OCI-LY7 (cell line): ENCODE data around the gene SKP2. TPM values are rescaled to one million over a fixed set of nuclear protein-coding genes. Genes with fewer than 3 reads are reported as not detected.
"Not testable (repeated sequence)": the region's sequence is repeated elsewhere in the genome, so short reads cannot be mapped to it uniquely, and the experiment has no call there.

Experiments
- BruUV-seq: library from RNA; stranded (reverse); fragments of 400-500 nt; replicated peaks from 2 replicates; lab custom pipeline; 2021; lab: Mats Ljungman, UMichigan
- CTCF ChIA-PET: fragments of 300-600 bp; sonication (Branson Sonifier 250); formaldehyde crosslinking; loops from one replicate; lab custom pipeline; 2022; ENCODE audit warnings: antibody characterized with exemption; ENCODE audit not compliant: unreplicated experiment; lab: Charles Lee
- POLR2A ChIA-PET: fragments of 300-600 bp; sonication (Branson Sonifier 250); formaldehyde crosslinking; loops from one replicate; lab custom pipeline; 2022; ENCODE audit warnings: antibody characterized with exemption; lab: Charles Lee
- DNase-seq: peaks from one replicate; pipeline ENCODE4 v3.0.0-alpha.2; 2015; ENCODE audit warnings: low spot score
- H2AFZ ChIP-seq: fragments of 200-600 bp; sonication (generic), shearing (Covaris generic); 2 replicates; pipeline ENCODE4 v1.6.1; 2014; ENCODE audit warnings: mild to moderate bottlenecking, antibody characterized with exemption, low read length, moderate library complexity
- H3K27ac ChIP-seq: fragments of 200-600 bp; sonication (generic); 2 replicates; pipeline ENCODE4 v1.5.1; 2014; ENCODE audit warnings: mixed run types, low read depth, mild to moderate bottlenecking, moderate library complexity, low read length, inconsistent platforms; ENCODE audit not compliant: poor library complexity, severe bottlenecking
- H3K36me3 ChIP-seq: fragments of 200-600 bp; sonication (generic); 2 replicates; pipeline ENCODE4 v1.6.1; 2014; ENCODE audit warnings: mild to moderate bottlenecking, antibody characterized with exemption, low read length, moderate library complexity, mixed read lengths; ENCODE audit not compliant: insufficient read depth
- H3K4me1 ChIP-seq: fragments of 200-600 bp; sonication (generic); 2 replicates; pipeline ENCODE4 v1.5.1; 2014; ENCODE audit warnings: mild to moderate bottlenecking, low read length; ENCODE audit not compliant: insufficient read depth, poor library complexity, severe bottlenecking
- H3K4me2 ChIP-seq: fragments of 200-600 bp; sonication (generic); 2 replicates; pipeline ENCODE4 v1.6.1; 2014; ENCODE audit warnings: mild to moderate bottlenecking, low read length
- H3K4me3 ChIP-seq: fragments of 200-600 bp; sonication (generic); 2 replicates; pipeline ENCODE4 v1.5.1; 2014; ENCODE audit warnings: mild to moderate bottlenecking, low read depth, low read length; ENCODE audit not compliant: poor library complexity, severe bottlenecking
- H3K79me2 ChIP-seq: fragments of 200-600 bp; sonication (generic); 2 replicates; pipeline ENCODE4 v1.6.1; 2016; ENCODE audit warnings: low read depth, mild to moderate bottlenecking, low read length, moderate library complexity, mixed read lengths; ENCODE audit not compliant: insufficient read depth
- H3K9me2 ChIP-seq: fragments of 200-600 bp; sonication (generic); 2 replicates; pipeline ENCODE4 v1.6.1; 2016; ENCODE audit warnings: mild to moderate bottlenecking, low read length, mixed read lengths; ENCODE audit not compliant: insufficient read depth
- H3K9me3 ChIP-seq: fragments of 200-600 bp; sonication (generic); 2 replicates; pipeline ENCODE4 v1.6.1; 2014; ENCODE audit warnings: mild to moderate bottlenecking, mixed run types, low read length, mixed read lengths
- H4K20me1 ChIP-seq: fragments of 200-600 bp; sonication (generic); 2 replicates; pipeline ENCODE4 v1.6.1; 2014; ENCODE audit warnings: mild to moderate bottlenecking, antibody characterized with exemption, low read length, moderate library complexity, mixed read lengths; ENCODE audit not compliant: insufficient read depth
- EZH2phosphoT487 ChIP-seq: fragments of 200-600 bp; sonication (generic); IDR thresholded peaks from 2 replicates; pipeline ENCODE4 v1.6.1; 2018; ENCODE audit warnings: low read depth, borderline replicate concordance, mild to moderate bottlenecking, mixed run types, antibody characterized with exemption, low read length, moderate library complexity, mixed read lengths
- intact Hi-C: fragments of 100-400 bp; cut with micrococcal nuclease; formaldehyde crosslinking; loops from one replicate; pipeline ENCODE4 v1.10.0; 2022; ENCODE audit not compliant: unreplicated experiment
- total RNA-seq, 2 experiments: library from RNA; depleted of rRNA in 1 of 2; stranded (reverse); fragments of >200 nt in 1 of 2; shearing (Covaris generic) in 1 of 2; gene quantifications; 2 replicates each; pipeline ENCODE4 v1.2.3, GENCODE V29; 2014 to 2022
- TF ChIP-seq, protein P1 (sequence below): fragments of 200-600 bp; sonication (generic); conservative IDR thresholded peaks from 2 replicates; pipeline ENCODE4 v1.5.1; 2014; ENCODE audit warnings: mild to moderate bottlenecking, antibody characterized with exemption, low read length, moderate library complexity, mixed read lengths

SKP2 gene
- total RNA-seq, 2 experiments from 2014 or later = 71.8 to 74.0 TPM

DNA sequence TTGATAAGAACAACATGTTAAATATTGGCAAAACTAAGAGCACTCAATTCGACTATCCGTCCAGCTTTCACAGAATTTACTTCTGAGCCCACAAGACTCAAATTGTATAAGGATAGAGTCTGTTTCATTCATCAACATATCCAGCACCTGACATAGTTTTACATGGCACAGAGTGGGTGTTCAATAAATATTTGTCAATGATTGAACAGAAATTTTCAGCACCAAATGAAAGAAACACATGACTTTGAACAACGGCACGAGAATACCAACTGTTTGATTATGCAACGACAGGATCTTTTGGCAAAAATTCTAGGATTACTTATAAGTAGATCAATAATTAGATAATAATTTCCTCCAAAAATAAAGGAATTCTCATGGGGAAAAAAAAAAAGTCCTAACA lies 41.8 kb downstream of the SKP2 start:
- no peaks in the 10 kb centered on the region for H3K4me1 ChIP-seq
- peaks cover 83% of the 10 kb centered on the region for H3K36me3 ChIP-seq
- no peaks in the 10 kb centered on the region for H3K79me2 ChIP-seq
- TF ChIP-seq, protein P1, sequence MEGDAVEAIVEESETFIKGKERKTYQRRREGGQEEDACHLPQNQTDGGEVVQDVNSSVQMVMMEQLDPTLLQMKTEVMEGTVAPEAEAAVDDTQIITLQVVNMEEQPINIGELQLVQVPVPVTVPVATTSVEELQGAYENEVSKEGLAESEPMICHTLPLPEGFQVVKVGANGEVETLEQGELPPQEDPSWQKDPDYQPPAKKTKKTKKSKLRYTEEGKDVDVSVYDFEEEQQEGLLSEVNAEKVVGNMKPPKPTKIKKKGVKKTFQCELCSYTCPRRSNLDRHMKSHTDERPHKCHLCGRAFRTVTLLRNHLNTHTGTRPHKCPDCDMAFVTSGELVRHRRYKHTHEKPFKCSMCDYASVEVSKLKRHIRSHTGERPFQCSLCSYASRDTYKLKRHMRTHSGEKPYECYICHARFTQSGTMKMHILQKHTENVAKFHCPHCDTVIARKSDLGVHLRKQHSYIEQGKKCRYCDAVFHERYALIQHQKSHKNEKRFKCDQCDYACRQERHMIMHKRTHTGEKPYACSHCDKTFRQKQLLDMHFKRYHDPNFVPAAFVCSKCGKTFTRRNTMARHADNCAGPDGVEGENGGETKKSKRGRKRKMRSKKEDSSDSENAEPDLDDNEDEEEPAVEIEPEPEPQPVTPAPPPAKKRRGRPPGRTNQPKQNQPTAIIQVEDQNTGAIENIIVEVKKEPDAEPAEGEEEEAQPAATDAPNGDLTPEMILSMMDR = no peak
- TF ChIP-seq EZH2phosphoT487 = no peak
- H3K9me3 ChIP-seq = no peaks in the 10 kb centered on the region
- DNase-seq = no peak
- TSS peak; percentile 59 for BruUV-seq
- CTCF ChIA-PET = no interaction called here
- H3K9me2 ChIP-seq = no peaks in the 10 kb centered on the region
- no peak overlapping the region for H2AFZ ChIP-seq
- H3K4me2 ChIP-seq = no peak overlapping the region
- no peaks in the 10 kb centered on the region for H4K20me1 ChIP-seq
- no peak overlapping the region for H3K27ac ChIP-seq
- no peak overlapping the region for H3K4me3 ChIP-seq
- intact Hi-C loops = loop anchor here (10.0 kb wide), 1 partner anchor 311 kb away; no protein-coding TSS in a partner anchor
- POLR2A ChIA-PET = interaction anchor here (1.0 kb wide), 1 partner anchor 43 kb away, joined by 5 read pairs; no protein-coding TSS in a partner anchor

DNA sequence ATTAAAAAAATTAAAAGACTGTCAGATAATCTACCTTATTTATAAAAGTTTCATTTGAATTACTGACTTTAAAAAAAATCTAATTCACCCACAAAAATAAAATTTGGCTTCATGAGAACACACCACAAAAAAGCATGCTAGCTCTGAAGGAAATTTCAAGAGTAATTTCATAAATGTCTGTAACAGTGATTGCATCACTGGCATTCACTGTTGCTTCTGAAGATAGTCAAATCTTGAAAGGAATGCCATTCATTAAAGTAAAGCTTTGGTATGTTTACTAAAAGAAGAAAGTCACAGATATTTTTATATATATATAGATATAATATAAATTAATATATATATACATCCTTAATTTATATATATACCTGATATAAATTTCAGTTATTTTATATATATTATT lies 46.4 kb downstream of the SKP2 start:
- no TSS peak for BruUV-seq

DNA sequence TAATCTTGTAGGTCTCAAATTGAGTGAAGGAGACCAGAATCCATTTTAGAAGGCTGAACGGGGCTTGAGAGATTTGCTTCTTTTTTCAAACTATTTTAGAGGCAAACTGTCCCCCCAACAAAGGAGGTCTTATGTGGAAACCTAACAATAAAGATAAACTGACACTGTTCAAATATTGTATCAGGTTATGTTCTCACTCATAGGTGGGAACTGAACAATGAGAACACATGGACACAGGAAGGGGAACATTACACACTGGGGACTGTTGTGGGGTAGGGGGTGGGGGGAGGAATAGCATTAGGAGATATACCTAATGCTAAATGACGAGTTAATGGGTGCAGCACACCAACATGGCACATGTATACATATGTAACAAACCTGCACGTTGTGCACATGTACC lies 46.9 kb downstream of the SKP2 start:
- H3K9me2 ChIP-seq, H2AFZ ChIP-seq, H3K79me2 ChIP-seq, BruUV-seq, DNase-seq, H3K4me1 ChIP-seq, H3K9me3 ChIP-seq, H3K4me2 ChIP-seq, CTCF ChIA-PET, H3K4me3 ChIP-seq, H4K20me1 ChIP-seq, H3K27ac ChIP-seq: not testable (repeated sequence)
- peaks cover 60% of the 10 kb centered on the region for H3K36me3 ChIP-seq
- intact Hi-C loops = loop anchor here (10.0 kb wide), 1 partner anchor 306 kb away; no protein-coding TSS in a partner anchor
- POLR2A ChIA-PET = interaction anchor here (0.7 to 2.3 kb wide), 3 partner anchors 9 to 112 kb away, joined by 3 to 6 read pairs (median 3); no protein-coding TSS in a partner anchor

More for the DNA sequence above, 46.4 kb downstream of the SKP2 start:
- Histone ChIP-seq H3K9me3 (no peaks in the 10 kb centered on the region), H3K27ac (no peak overlapping the region), H3K79me2 (no peaks in the 10 kb centered on the region), H3K4me3 (no peak overlapping the region), H3K4me1 (no peaks in the 10 kb centered on the region), H4K20me1 (no peaks in the 10 kb centered on the region), H3K4me2 (no peak overlapping the region), H2AFZ (no peak overlapping the region), H3K9me2 (no peaks in the 10 kb centered on the region), H3K36me3 (peaks cover 65% of the 10 kb centered on the region)
- intact Hi-C loops = loop anchor here (10.0 kb wide), 1 partner anchor 307 kb away; no protein-coding TSS in a partner anchor
- CTCF ChIA-PET = no interaction called here
- TF ChIP-seq EZH2phosphoT487 = no peak
- TF ChIP-seq, protein P1 = no peak
- no peak for DNase-seq
- POLR2A ChIA-PET = interaction anchor here (1.0 to 2.3 kb wide), 2 partner anchors 15 to 419 kb away, joined by 3 to 6 read pairs; no protein-coding TSS in a partner anchor
